Right cardiac atrium (tissue), 5 donors: ENCODE results near the gene HOXB5. TPM values are rescaled to one million over a fixed set of nuclear protein-coding genes. Genes with fewer than 3 reads are reported as not detected.

Experiments
- ATAC-seq, 2 donors: fragments of 200-7000 bp; cut with Tn5 transposase; one replicate each; pipeline versions ENCODE4 v1.8.0 to v1.9.1; 2020; ENCODE audit warnings: moderate library complexity in 2 of 2, mild to moderate bottlenecking in 1 of 2
- DNase-seq, 3 donors: peaks; one replicate each; pipeline ENCODE4 v3.0.0-alpha.2; 2020
- H3K27ac ChIP-seq: one replicate; pipeline ENCODE4 v1.5.1; 2013; ENCODE audit warnings: mild to moderate bottlenecking, low read length, control low read depth, moderate library complexity
- H3K27me3 ChIP-seq: one replicate; pipeline ENCODE4 v1.6.1; 2013; ENCODE audit not compliant: control insufficient read depth, insufficient read depth
- H3K4me1 ChIP-seq: one replicate; pipeline ENCODE4 v1.6.1; 2013; ENCODE audit warnings: low read length; ENCODE audit not compliant: control insufficient read depth, insufficient read depth
- H3K4me3 ChIP-seq: one replicate; pipeline ENCODE4 v1.5.1; 2013; ENCODE audit warnings: low read length, control low read depth
- H3K9me3 ChIP-seq: one replicate; pipeline ENCODE4 v1.6.1; 2013; ENCODE audit warnings: low read length; ENCODE audit not compliant: control insufficient read depth
- WGBS: extraction: QIAGEN DNeasy Blood & Tissue Kit; methylation state at CpG from one replicate; pipeline ENCODE4 v1.1.7; 2013; 5-methylcytosine and 5-hydroxymethylcytosine counted together
- intact Hi-C, 4 donors: fragments of 100-400 bp; cut with DNase I; formaldehyde crosslinking; loops; one replicate each; pipeline versions ENCODE4 v1.11.0 to v1.14.0; 2022 to 2023
- microRNA-seq, 2 donors: library from miRNA; unstranded; fragments of <30 nt; microRNA quantifications; one replicate each; pipeline ENCODE4 v1.2.0, GENCODE V29; 2020 to 2021
- polyA plus RNA-seq: library from polyadenylated mRNA; stranded (reverse); fragments of 200-250 nt; gene quantifications from one replicate; pipeline ENCODE4 v1.2.3, GENCODE V29; 2013
- total RNA-seq, 4 donors: library from RNA; stranded (reverse); fragmentation: NEBNext Ultra II Directional; extraction: Animal tissue kit (Norgen Biotek cat#: 25700); gene quantifications; one replicate each; pipeline ENCODE4 v1.2.1, GENCODE V29; 2021
- donor health status: healthy with polysubstance abuse.
- donor health status: DM: no; HTN: yes; CAD: no.
- donor health status: DM: no; HTN: no; CAD: no.
- donor health status: DM: no; HTN: yes; CAD: no; lungs with severe emphysema.
- donor health status: DM: yes; HTN: yes; CAD: no.

HOXB5 gene
- total and polyA plus RNA-seq, 5 donors: 0.12 to 0.37 (median 0.14) TPM; not detected in 1

GRCh38 chr17:48541577-48542113 is 51.9 kb downstream of the HOXB5 start:
- ATAC-seq (peak; percentile 72 to 82), DNase-seq (peak; percentile 77 to 92 (median 91))
- Histone ChIP-seq H3K4me1 (peaks cover 3% of the 10 kb centered on the region), H3K27ac (peak overlapping the region; percentile 94), H3K4me3 (peak overlapping the region; percentile 77), H3K27me3 (no peaks in the 10 kb centered on the region), H3K9me3 (no peaks in the 10 kb centered on the region)
- intact Hi-C loops: loop anchor here in 1 of 4 donors (5.0 kb wide), 1 partner anchor 36 kb away; the partner anchor contains the start of gene HOXB4
- WGBS: 2% methylated on average over 34 of the region's 36 CpGs

Small RNAs within 50 kb of the gene (microRNA-seq; reads per million reads assigned to microRNA genes)
- gene MIR196A1: 0 reads per million in 2 donors

Other genes starting within 250 kb of the HOXB5 start
- gene SKAP1, start 163.6 kb downstream of the HOXB5 start, total RNA-seq: under 1 TPM in 3 of 4 donors, not detected in 1; 0.38 to 0.77 (median 0.54) TPM
- gene SKAP1, start 163.6 kb downstream of the HOXB5 start, polyA plus RNA-seq: 0.54 TPM
- not detected for gene HOXB1, start 62.8 kb downstream of the HOXB5 start, total RNA-seq
- not detected for gene HOXB1, start 62.8 kb downstream of the HOXB5 start, polyA plus RNA-seq
- gene HOXB2, start 48.7 kb downstream of the HOXB5 start, total RNA-seq: 1 to 10 TPM; 2.4 to 9.9 (median 6.0) TPM
- gene HOXB2, start 48.7 kb downstream of the HOXB5 start, polyA plus RNA-seq: 5.5 TPM
- gene HOXB4, start 15.4 kb downstream of the HOXB5 start, total RNA-seq: 1 to 10 TPM in 1 of 4 donors, under 1 TPM in 3; 0.38 to 1.1 (median 0.52) TPM
- gene HOXB4, start 15.4 kb downstream of the HOXB5 start, polyA plus RNA-seq: 1.1 TPM
- 1 to 10 TPM; 1.2 to 2.3 (median 2.2) TPM for gene HOXB3, start 3.5 kb downstream of the HOXB5 start, total RNA-seq
- 2.8 TPM for gene HOXB3, start 3.5 kb downstream of the HOXB5 start, polyA plus RNA-seq
- gene HOXB6, start 11.2 kb upstream of the HOXB5 start, total RNA-seq: 1 to 10 TPM in 2 of 4 donors, under 1 TPM in 2; 0.74 to 1.8 (median 1.0) TPM
- 1.1 TPM for gene HOXB6, start 11.2 kb upstream of the HOXB5 start, polyA plus RNA-seq
- under 1 TPM; 0.50 to 0.80 (median 0.59) TPM for gene HOXB7, start 17.2 kb upstream of the HOXB5 start, total RNA-seq
- 0.48 TPM for gene HOXB7, start 17.2 kb upstream of the HOXB5 start, polyA plus RNA-seq
- gene HOXB8, start 21.5 kb upstream of the HOXB5 start, total RNA-seq: not detected
- gene HOXB8, start 21.5 kb upstream of the HOXB5 start, polyA plus RNA-seq: not detected
- gene HOXB9, start 32.6 kb upstream of the HOXB5 start, total RNA-seq: not detected
- 0.02 TPM for gene HOXB9, start 32.6 kb upstream of the HOXB5 start, polyA plus RNA-seq
- not detected for gene PRAC1, start 128.7 kb upstream of the HOXB5 start, total RNA-seq
- not detected for gene PRAC1, start 128.7 kb upstream of the HOXB5 start, polyA plus RNA-seq
- gene PRAC2, start 129.4 kb upstream of the HOXB5 start, total RNA-seq: not detected
- not detected for gene PRAC2, start 129.4 kb upstream of the HOXB5 start, polyA plus RNA-seq
- not detected for gene HOXB13, start 135.0 kb upstream of the HOXB5 start, total RNA-seq
- gene HOXB13, start 135.0 kb upstream of the HOXB5 start, polyA plus RNA-seq: not detected
- under 1 TPM in 2 of 4 donors, not detected in 2; 0.06 to 0.23 TPM for gene TTLL6, start 223.4 kb upstream of the HOXB5 start, total RNA-seq
- gene TTLL6, start 223.4 kb upstream of the HOXB5 start, polyA plus RNA-seq: 0.27 TPM
- 100 to 1,000 TPM; 220 to 298 (median 281) TPM for gene CALCOCO2, start 237.3 kb upstream of the HOXB5 start, total RNA-seq
- 131 TPM for gene CALCOCO2, start 237.3 kb upstream of the HOXB5 start, polyA plus RNA-seq